Bronchial epithelial cell (primary cell): Measurements from ENCODE around the gene OR10AD1. TPM values are rescaled to one million over a fixed set of nuclear protein-coding genes. Genes with fewer than 3 reads are reported as not detected.

ENCODE experiments used
- DNase-seq: peaks from one replicate; pipeline ENCODE4 v3.0.0-alpha.2; 2010; ENCODE audit warnings: low read depth
- FAIRE-seq: peaks from 2 replicates; lab custom pipeline; 2011; peaks lifted over from hg19 to GRCh38; lab: Jason Lieb, UNC
- H3K27me3 ChIP-seq: 2 replicates; pipeline ENCODE4 v1.5.1; 2011; ENCODE audit warnings: low read length; ENCODE audit not compliant: control insufficient read depth, insufficient read depth
- H3K36me3 ChIP-seq: 2 replicates; pipeline ENCODE4 v1.5.1; 2011; ENCODE audit warnings: low read length; ENCODE audit not compliant: control insufficient read depth, insufficient read depth
- H3K4me3 ChIP-seq: 2 replicates; pipeline ENCODE4 v1.5.1; 2011; ENCODE audit warnings: mild to moderate bottlenecking, low read depth, low read length, control low read depth
- CTCF ChIP-seq: IDR thresholded peaks from 2 replicates; pipeline ENCODE4 v1.5.1; 2011; ENCODE audit warnings: mild to moderate bottlenecking, moderate library complexity, low read length, control low read depth, inconsistent platforms; ENCODE audit not compliant: insufficient read depth, severe bottlenecking
- total RNA-seq: library from RNA; depleted of rRNA; stranded (reverse); fragments of >200 nt; gene quantifications from 2 replicates; pipeline ENCODE4 v1.2.1, GENCODE V29; 2014

The OR10AD1 gene
- total RNA-seq, 1 donor from 2014 or later = not detected

- DNase-seq (no peak), FAIRE-seq (no peak)
- Histone ChIP-seq H3K36me3 (no peaks in the 10 kb centered on the region), H3K4me3 (no peak overlapping the region), H3K27me3 (no peaks in the 10 kb centered on the region)
- no peak for TF ChIP-seq CTCF
Measured at GRCh38 chr12:48201516-48201915, 1.6 kb downstream of the OR10AD1 start.

- FAIRE-seq = no peak
- no peak for DNase-seq
- Histone ChIP-seq H3K4me3 (no peak overlapping the region), H3K27me3 (no peaks in the 10 kb centered on the region), H3K36me3 (no peaks in the 10 kb centered on the region)
- no peak for TF ChIP-seq CTCF
Measured at GRCh38 chr12:48201091-48201490, 2.0 kb downstream of the OR10AD1 start.

- DNase-seq (peak; percentile 16), FAIRE-seq (no peak)
- Histone ChIP-seq H3K27me3 (no peaks in the 10 kb centered on the region), H3K36me3 (no peaks in the 10 kb centered on the region), H3K4me3 (no peak overlapping the region)
- no peak for TF ChIP-seq CTCF
Measured at GRCh38 chr12:48199774-48200221, 3.3 kb downstream of the OR10AD1 start.

DNA sequence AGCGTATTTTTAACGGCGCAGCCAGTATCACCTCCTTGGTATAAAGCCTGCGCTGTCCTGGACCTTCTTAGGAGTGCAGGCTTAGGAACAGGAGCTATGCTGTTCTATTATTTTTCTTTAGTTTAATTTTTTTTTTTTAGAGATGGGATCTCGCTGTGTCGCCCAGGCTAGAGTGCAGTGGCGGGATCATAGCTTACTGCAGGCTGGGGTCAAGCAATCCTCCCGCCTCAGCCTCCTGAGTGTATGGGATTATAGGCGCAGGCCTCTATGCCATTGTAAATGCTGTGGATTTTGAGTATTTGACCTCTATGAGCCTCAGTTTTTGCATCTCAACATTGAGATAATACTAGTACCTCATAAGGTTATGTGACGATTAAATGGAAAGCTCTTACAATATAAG is 4.1 kb downstream of the OR10AD1 start:
- no peak for TF ChIP-seq CTCF
- FAIRE-seq = no peak
- no peaks in the 10 kb centered on the region for H3K36me3 ChIP-seq

GRCh38 chr12:48198672-48198971 is 4.5 kb downstream of the OR10AD1 start:
- H3K27me3 ChIP-seq = no peaks in the 10 kb centered on the region
- peak overlapping the region; percentile 82 for H3K4me3 ChIP-seq
- H3K36me3 ChIP-seq = no peaks in the 10 kb centered on the region
- no peak for FAIRE-seq
- no peak for TF ChIP-seq CTCF
- DNase-seq = no peak

More for the DNA sequence above, 4.1 kb downstream of the OR10AD1 start:
- Histone ChIP-seq H3K4me3 (peak overlapping the region; percentile 82), H3K27me3 (no peaks in the 10 kb centered on the region)
- DNase-seq = no peak

- peak; percentile 24 for TF ChIP-seq CTCF
- Histone ChIP-seq H3K36me3 (no peaks in the 10 kb centered on the region), H3K4me3 (peak overlapping the region; percentile 82), H3K27me3 (no peaks in the 10 kb centered on the region)
- DNase-seq (peak; percentile 90), FAIRE-seq (no peak)
Measured at GRCh38 chr12:48197971-48198671, 5.0 kb downstream of the OR10AD1 start.
